HepG2 (cell line): ENCODE results near the gene DCAKD.

Experiments used
- ELF1 ChIP-seq: sonication (generic); formaldehyde crosslinking; IDR thresholded peaks from 2 replicates; pipeline ENCODE4 v1.4.0; 2020; ENCODE audit warnings: missing genetic modification reagents
- ERF ChIP-seq: IDR thresholded peaks from 2 replicates; pipeline ENCODE4 v1.6.1; 2018; ENCODE audit warnings: missing biosample characterization, missing genetic modification reagents
- FOXK2 ChIP-seq: fragments of 450-650 bp; IDR thresholded peaks from 2 replicates; pipeline ENCODE4 v1.6.1; 2016
- KAT7 ChIP-seq: IDR thresholded peaks from 2 replicates; pipeline ENCODE4 v1.6.1; 2018; ENCODE audit warnings: borderline replicate concordance, missing compliant biosample characterization
- NFYB ChIP-seq: sonication (generic); formaldehyde crosslinking; IDR thresholded peaks from 2 replicates; pipeline ENCODE4 v1.4.0; 2020; ENCODE audit warnings: missing genetic modification reagents
- PCBP2 ChIP-seq: fragments of 200-400 bp; formaldehyde crosslinking; optimal IDR thresholded peaks from 2 replicates; pipeline ENCODE3; 2018; ENCODE audit warnings: low read length, low read depth; ENCODE audit not compliant: poor library complexity, severe bottlenecking
- RNF2 ChIP-seq: fragments of 450-650 bp; conservative IDR thresholded peaks from 2 replicates; pipeline ENCODE4 v1.6.1; 2016; ENCODE audit warnings: low read depth
- SMAD3 ChIP-seq: sonication (generic); formaldehyde crosslinking; IDR thresholded peaks from 2 replicates; pipeline ENCODE4 v1.4.0; 2020; ENCODE audit warnings: missing genetic modification reagents
- ZBTB34 ChIP-seq: sonication (generic); formaldehyde crosslinking; IDR thresholded peaks from 2 replicates; pipeline ENCODE4 v1.8.0; 2022; ENCODE audit warnings: mild to moderate bottlenecking, missing genetic modification reagents
- ZNF350 ChIP-seq: sonication (generic); formaldehyde crosslinking; IDR thresholded peaks from 2 replicates; pipeline ENCODE4 v1.4.0; 2020; ENCODE audit warnings: mild to moderate bottlenecking, low read depth, missing genetic modification reagents, borderline replicate concordance
- ZNF7 ChIP-seq: IDR thresholded peaks from 2 replicates; pipeline ENCODE4 v1.6.1; 2016; ENCODE audit warnings: missing biosample characterization, missing genetic modification reagents

- TF ChIP-seq RNF2: no peak
- TF ChIP-seq KAT7 (CRISPR knock-in tag): no peak
- TF ChIP-seq ZNF7 (CRISPR knock-in tag): no peak
- no peak for TF ChIP-seq ERF (CRISPR knock-in tag)
- no peak for TF ChIP-seq FOXK2
- TF ChIP-seq ZNF350: no peak
- TF ChIP-seq SMAD3 (CRISPR knock-in tag): no peak
- no peak for TF ChIP-seq PCBP2
- TF ChIP-seq NFYB (CRISPR knock-in tag): no peak
- no peak for TF ChIP-seq ZBTB34 (CRISPR knock-in tag)
- no peak for TF ChIP-seq ELF1 (CRISPR knock-in tag)
These were observed 43.2 kb downstream of the DCAKD start for GRCh38 chr17:45008216-45008615.
